GM12892 (cell line): ENCODE data around the gene FIP1L1.

Experiments
- POLR2A ChIP-seq: IDR thresholded peaks from 2 replicates; pipeline ENCODE4 v1.6.1; 2011; ENCODE audit warnings: low read depth, low read length, control low read depth
- TAF1 ChIP-seq: IDR thresholded peaks from 2 replicates; pipeline ENCODE4 v1.6.1; 2011; ENCODE audit warnings: low read depth, mild to moderate bottlenecking, control low read depth, low read length, borderline replicate concordance

GRCh38 chr4:53480909-53481308 lies 103.5 kb downstream of the FIP1L1 start:
- TF ChIP-seq POLR2A (no peak), TAF1 (no peak)
